Trophoblast cell (in vitro differentiated cells and primary cell): ENCODE measurements around the gene PLEKHA4.

Experiments
- DNase-seq, 2 donors: peaks; one replicate each; pipeline ENCODE4 v3.0.0-alpha.2; 2016
- H2AFZ ChIP-seq: 2 replicates; pipeline ENCODE4 v1.6.1; 2013; ENCODE audit warnings: low read length, moderate library complexity, mild to moderate bottlenecking; ENCODE audit not compliant: insufficient read depth, poor library complexity
- H2AK5ac ChIP-seq: 2 replicates; pipeline ENCODE4 v1.6.1; 2013; ENCODE audit warnings: mild to moderate bottlenecking, low read length
- H2BK120ac ChIP-seq: 2 replicates; pipeline ENCODE4 v1.6.1; 2013; ENCODE audit warnings: low read length, mild to moderate bottlenecking, moderate library complexity; ENCODE audit not compliant: insufficient read depth, poor library complexity
- H2BK12ac ChIP-seq: 2 replicates; pipeline ENCODE4 v1.6.1; 2013; ENCODE audit warnings: mild to moderate bottlenecking, low read length, moderate library complexity
- H2BK5ac ChIP-seq: 2 replicates; pipeline ENCODE4 v1.6.1; 2013; ENCODE audit warnings: low read length, low read depth, moderate library complexity, mild to moderate bottlenecking; ENCODE audit not compliant: poor library complexity
- H3K14ac ChIP-seq: 2 replicates; pipeline ENCODE4 v1.6.1; 2013; ENCODE audit warnings: mild to moderate bottlenecking, low read length
- H3K18ac ChIP-seq: 2 replicates; pipeline ENCODE4 v1.6.1; 2013; ENCODE audit warnings: mild to moderate bottlenecking, low read length
- H3K23ac ChIP-seq: 2 replicates; pipeline ENCODE4 v1.6.1; 2013; ENCODE audit warnings: low read length
- H3K27ac ChIP-seq: 2 replicates; pipeline ENCODE4 v1.5.1; 2013; ENCODE audit warnings: low read depth, mild to moderate bottlenecking, inconsistent platforms, low read length, moderate library complexity
- H3K27me3 ChIP-seq: 2 replicates; pipeline ENCODE4 v1.6.1; 2013; ENCODE audit warnings: inconsistent platforms, mild to moderate bottlenecking, low read length, moderate library complexity; ENCODE audit not compliant: insufficient read depth
- H3K36me3 ChIP-seq, 2 experiments: 1 replicate in 1 of 2; 2 replicates in 1 of 2; pipeline ENCODE4 v1.6.1; 2013; ENCODE audit warnings: low read length in 2 of 2, mild to moderate bottlenecking in 2 of 2, moderate library complexity in 1 of 2; ENCODE audit not compliant: insufficient read depth in 2 of 2, control insufficient read depth in 1 of 2
- H3K4ac ChIP-seq: 2 replicates; pipeline ENCODE4 v1.6.1; 2013; ENCODE audit warnings: low read depth, mild to moderate bottlenecking, low read length, moderate library complexity
- H3K4me1 ChIP-seq, 2 experiments: 1 replicate in 1 of 2; 2 replicates in 1 of 2; pipeline ENCODE4 v1.6.1; 2013; ENCODE audit warnings: low read length in 2 of 2, mild to moderate bottlenecking in 2 of 2, moderate library complexity in 1 of 2; ENCODE audit not compliant: insufficient read depth in 2 of 2, control insufficient read depth in 1 of 2
- H3K4me2 ChIP-seq: 2 replicates; pipeline ENCODE4 v1.6.1; 2013; ENCODE audit warnings: inconsistent platforms, mild to moderate bottlenecking, low read length, moderate library complexity
- H3K4me3 ChIP-seq: 2 replicates; pipeline ENCODE4 v1.5.1; 2013; ENCODE audit warnings: mild to moderate bottlenecking, low read depth, low read length, inconsistent platforms
- H3K79me1 ChIP-seq: one replicate; pipeline ENCODE4 v1.6.1; 2013; ENCODE audit warnings: low read length
- H3K79me2 ChIP-seq: 2 replicates; pipeline ENCODE4 v1.6.1; 2013; ENCODE audit warnings: low read length, mild to moderate bottlenecking; ENCODE audit not compliant: control insufficient read depth, insufficient read depth, poor library complexity
- H3K9ac ChIP-seq: 2 replicates; pipeline ENCODE4 v1.6.1; 2013; ENCODE audit warnings: mild to moderate bottlenecking, low read length
- H3K9me3 ChIP-seq: 2 replicates; pipeline ENCODE4 v1.6.1; 2013; ENCODE audit warnings: low read depth, mild to moderate bottlenecking, control low read depth, inconsistent platforms, low read length; ENCODE audit not compliant: insufficient read depth
- H4K12ac ChIP-seq: 2 replicates; pipeline ENCODE4 v1.6.1; 2013; ENCODE audit warnings: low read depth, mild to moderate bottlenecking, low read length, moderate library complexity
- H4K8ac ChIP-seq: 2 replicates; pipeline ENCODE4 v1.6.1; 2013; ENCODE audit warnings: low read depth, mild to moderate bottlenecking, low read length, moderate library complexity
- H4K91ac ChIP-seq: one replicate; pipeline ENCODE4 v1.6.1; 2013; ENCODE audit warnings: low read depth, mild to moderate bottlenecking, low read length, moderate library complexity
- WGBS: extraction: QIAGEN DNeasy Blood & Tissue Kit; methylation state at CpG from one replicate; pipeline ENCODE4 v1.1.7; 2013; ENCODE audit warnings: missing lambda C conversion rate; ENCODE audit not compliant: insufficient read length, insufficient coverage; ENCODE audit errors: extremely low coverage; 5-methylcytosine and 5-hydroxymethylcytosine counted together

The PLEKHA4 gene

GRCh38 chr19:48844472-48844871, 23.9 kb downstream of the PLEKHA4 start:
- H4K12ac ChIP-seq: no peak overlapping the region
- H3K4me3 ChIP-seq: no peak overlapping the region
- no peaks in the 10 kb centered on the region for H3K4me1 ChIP-seq
- no peak overlapping the region for H3K23ac ChIP-seq
- H3K9ac ChIP-seq: no peak overlapping the region
- H2BK5ac ChIP-seq: no peak overlapping the region
- no peak overlapping the region for H2BK120ac ChIP-seq
- no CpG with 5 or more reads among the region's 2 CpGs for WGBS
- H3K9me3 ChIP-seq: no peaks in the 10 kb centered on the region
- DNase-seq: peak; percentile 31 to 81
- no peaks in the 10 kb centered on the region for H3K79me2 ChIP-seq
- H4K91ac ChIP-seq: no peak overlapping the region
- no peak overlapping the region for H3K4ac ChIP-seq
- H2BK12ac ChIP-seq: no peak overlapping the region
- no peak overlapping the region for H3K18ac ChIP-seq
- H3K4me2 ChIP-seq: no peak overlapping the region
- H3K27me3 ChIP-seq: no peaks in the 10 kb centered on the region
- no peak overlapping the region for H2AFZ ChIP-seq
- no peak overlapping the region for H4K8ac ChIP-seq
- no peak overlapping the region for H2AK5ac ChIP-seq
- H3K14ac ChIP-seq: no peak overlapping the region
- H3K27ac ChIP-seq: no peak overlapping the region
- no peaks in the 10 kb centered on the region for H3K79me1 ChIP-seq
- peaks cover 0 to 3% of the 10 kb centered on the region in 2 experiments for H3K36me3 ChIP-seq

DNA sequence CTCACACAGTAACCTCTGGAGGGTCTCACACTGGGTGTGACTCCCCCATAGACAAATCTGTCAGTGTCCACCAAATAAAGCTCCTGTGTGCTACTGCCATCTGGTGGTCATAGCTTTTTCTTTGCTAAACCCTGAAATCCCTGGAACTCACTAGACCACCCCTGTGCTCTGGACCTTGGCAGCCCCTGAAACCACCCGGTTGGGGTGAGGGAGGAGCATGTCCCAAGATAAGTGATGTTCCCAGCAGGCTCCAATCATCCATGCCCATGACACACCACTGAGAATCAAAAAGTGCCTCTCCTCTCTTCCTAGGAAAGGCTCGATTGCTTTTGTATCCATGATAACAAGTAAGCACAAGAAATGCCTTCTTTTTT, 25.6 kb downstream of the PLEKHA4 start:
- Histone ChIP-seq H3K79me2 (no peaks in the 10 kb centered on the region), H4K91ac (no peak overlapping the region), H3K27ac (no peak overlapping the region), H2AFZ (no peak overlapping the region), H3K79me1 (no peaks in the 10 kb centered on the region), H4K8ac (no peak overlapping the region), H3K27me3 (no peaks in the 10 kb centered on the region), H3K36me3 (peaks cover 0 to 3% of the 10 kb centered on the region in 2 experiments), H3K9me3 (no peaks in the 10 kb centered on the region), H2BK120ac (no peak overlapping the region), H2BK5ac (no peak overlapping the region), H4K12ac (no peak overlapping the region), H3K4ac (no peak overlapping the region), H3K23ac (no peak overlapping the region), H3K18ac (no peak overlapping the region), H3K4me3 (no peak overlapping the region), H2BK12ac (no peak overlapping the region), H2AK5ac (no peak overlapping the region), H3K9ac (no peak overlapping the region), H3K14ac (no peak overlapping the region), H3K4me2 (no peak overlapping the region), H3K4me1 (peaks cover 0 to 1% of the 10 kb centered on the region in 2 experiments)
- no CpG with 5 or more reads among the region's 2 CpGs for WGBS
- DNase-seq: peak in 1 of 2 donors; percentile 75

- Histone ChIP-seq H3K23ac (no peak overlapping the region), H4K91ac (no peak overlapping the region), H3K4me2 (no peak overlapping the region), H3K14ac (no peak overlapping the region), H3K9me3 (no peaks in the 10 kb centered on the region), H3K79me1 (peaks cover 6% of the 10 kb centered on the region), H2AFZ (no peak overlapping the region), H3K79me2 (no peaks in the 10 kb centered on the region), H3K4me3 (no peak overlapping the region), H3K18ac (no peak overlapping the region), H4K12ac (no peak overlapping the region), H3K27me3 (no peaks in the 10 kb centered on the region), H2BK5ac (no peak overlapping the region), H3K36me3 (peaks cover 0 to 3% of the 10 kb centered on the region in 2 experiments), H2BK120ac (no peak overlapping the region), H4K8ac (no peak overlapping the region), H3K4ac (no peak overlapping the region), H3K4me1 (peaks cover 0 to 2% of the 10 kb centered on the region in 2 experiments), H2AK5ac (no peak overlapping the region), H2BK12ac (no peak overlapping the region), H3K27ac (no peak overlapping the region), H3K9ac (no peak overlapping the region)
- no CpG with 5 or more reads among the region's 6 CpGs for WGBS
- no peak for DNase-seq
These were observed 26.8 kb downstream of the PLEKHA4 start for GRCh38 chr19:48841571-48841970.

DNA sequence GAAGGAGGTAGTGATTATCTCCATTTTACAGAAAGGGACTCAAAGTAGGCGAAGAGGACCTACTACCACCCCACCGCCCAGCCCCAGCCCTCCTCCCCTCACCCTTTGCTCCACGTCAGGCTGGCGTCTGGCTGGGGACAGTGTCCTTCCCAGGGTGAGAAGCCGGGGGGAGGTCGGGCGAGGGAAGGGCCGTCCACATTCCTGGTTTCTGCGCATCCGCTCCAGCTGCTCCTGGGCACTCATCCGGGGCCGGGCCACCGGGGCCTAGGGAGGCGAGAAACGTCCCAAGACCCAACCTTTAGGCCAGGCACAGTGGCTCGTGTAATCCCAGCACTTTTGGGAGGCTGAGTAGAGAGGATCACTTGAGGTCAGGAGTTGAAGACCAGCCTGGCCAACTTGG, 27.4 kb downstream of the PLEKHA4 start:
- H4K12ac ChIP-seq: no peak overlapping the region
- no peak for DNase-seq
- H2BK120ac ChIP-seq: no peak overlapping the region
- no peak overlapping the region for H3K4me2 ChIP-seq
- H2AFZ ChIP-seq: no peak overlapping the region
- no CpG with 5 or more reads among the region's 16 CpGs for WGBS
- H2BK5ac ChIP-seq: no peak overlapping the region
- H4K91ac ChIP-seq: no peak overlapping the region
- no peak overlapping the region for H3K4ac ChIP-seq
- no peak overlapping the region for H2AK5ac ChIP-seq
- no peak overlapping the region for H3K9ac ChIP-seq
- H3K27me3 ChIP-seq: no peaks in the 10 kb centered on the region
- peaks cover under 1% of the 10 kb centered on the region for H3K79me2 ChIP-seq
- H3K36me3 ChIP-seq: peaks cover 0 to 3% of the 10 kb centered on the region in 2 experiments
- no peak overlapping the region for H3K4me3 ChIP-seq
- H3K18ac ChIP-seq: no peak overlapping the region
- H4K8ac ChIP-seq: no peak overlapping the region
- no peak overlapping the region for H3K27ac ChIP-seq
- no peak overlapping the region for H2BK12ac ChIP-seq
- H3K9me3 ChIP-seq: no peaks in the 10 kb centered on the region
- H3K14ac ChIP-seq: no peak overlapping the region
- H3K23ac ChIP-seq: no peak overlapping the region
- H3K4me1 ChIP-seq: peaks cover 0 to 2% of the 10 kb centered on the region in 2 experiments
- H3K79me1 ChIP-seq: peaks cover 11% of the 10 kb centered on the region
